ENCODE data around the gene MDP1.
"Not testable (repeated sequence)": the region's sequence is repeated elsewhere in the genome, so short reads cannot be mapped to it uniquely, and the experiment has no call there.

Gene MDP1

GRCh38 chr14:24250354-24250753 is 34.5 kb upstream of the MDP1 start:
- DNase-seq (ENCODE audit: low spot score) = no peak

- DNase-seq (ENCODE audit: low spot score) = no peak
Observed at GRCh38 chr14:24249230-24250021, 33.6 kb upstream of the MDP1 start.

GRCh38 chr14:24247422-24247821 is 31.6 kb upstream of the MDP1 start:
- no peak for DNase-seq (ENCODE audit: low spot score)

- no peak for DNase-seq (ENCODE audit: low spot score)
Observed at GRCh38 chr14:24246765-24247212, 30.9 kb upstream of the MDP1 start.

- DNase-seq (ENCODE audit: low spot score) = not testable (repeated sequence)
Observed at GRCh38 chr14:24245350-24245749, 29.5 kb upstream of the MDP1 start.

- DNase-seq (ENCODE audit: low spot score) = no peak
Observed at GRCh38 chr14:24243336-24243836, 27.5 kb upstream of the MDP1 start.

GRCh38 chr14:24241829-24242443 is 26.1 kb upstream of the MDP1 start:
- peak; percentile 93 for DNase-seq (ENCODE audit: low spot score)

GRCh38 chr14:24240110-24240918 is 24.4 kb upstream of the MDP1 start:
- no peak for DNase-seq (ENCODE audit: low spot score)

GRCh38 chr14:24238527-24239037 is 22.7 kb upstream of the MDP1 start:
- no peak for DNase-seq (ENCODE audit: low spot score)

- DNase-seq (ENCODE audit: low spot score) = no peak
Observed at GRCh38 chr14:24238123-24238522, 22.3 kb upstream of the MDP1 start.

GRCh38 chr14:24237463-24237955 is 21.6 kb upstream of the MDP1 start:
- no peak for DNase-seq (ENCODE audit: low spot score)

- DNase-seq (ENCODE audit: low spot score) = no peak
Observed at GRCh38 chr14:24236689-24237462, 21.0 kb upstream of the MDP1 start.

GRCh38 chr14:24235804-24236688 is 20.2 kb upstream of the MDP1 start:
- DNase-seq (ENCODE audit: low spot score) = no peak

GRCh38 chr14:24234095-24235005 is 18.5 kb upstream of the MDP1 start:
- DNase-seq (ENCODE audit: low spot score) = no peak

- DNase-seq (ENCODE audit: low spot score) = no peak
Observed at GRCh38 chr14:24233538-24233866, 17.6 kb upstream of the MDP1 start.

GRCh38 chr14:24232645-24233537 is 17.0 kb upstream of the MDP1 start, which contains the start of gene GMPR2:
GMPR2 (plus strand) TSS chr14:24232929; CDS start chr14:24233254, 325 bp downstream.
- DNase-seq (ENCODE audit: low spot score) = no peak

- peak; percentile 97 for DNase-seq (ENCODE audit: low spot score)
Observed at GRCh38 chr14:24232121-24232644, 16.3 kb upstream of the MDP1 start, which contains the start of gene NEDD8. NEDD8 (minus strand) TSS chr14:24232367; CDS start chr14:24232267, 100 bp downstream.
